ENCODE data around the gene CARF.
"Not testable (repeated sequence)": the region's sequence is repeated elsewhere in the genome, so short reads cannot be mapped to it uniquely, and the experiment has no call there.

DNA sequence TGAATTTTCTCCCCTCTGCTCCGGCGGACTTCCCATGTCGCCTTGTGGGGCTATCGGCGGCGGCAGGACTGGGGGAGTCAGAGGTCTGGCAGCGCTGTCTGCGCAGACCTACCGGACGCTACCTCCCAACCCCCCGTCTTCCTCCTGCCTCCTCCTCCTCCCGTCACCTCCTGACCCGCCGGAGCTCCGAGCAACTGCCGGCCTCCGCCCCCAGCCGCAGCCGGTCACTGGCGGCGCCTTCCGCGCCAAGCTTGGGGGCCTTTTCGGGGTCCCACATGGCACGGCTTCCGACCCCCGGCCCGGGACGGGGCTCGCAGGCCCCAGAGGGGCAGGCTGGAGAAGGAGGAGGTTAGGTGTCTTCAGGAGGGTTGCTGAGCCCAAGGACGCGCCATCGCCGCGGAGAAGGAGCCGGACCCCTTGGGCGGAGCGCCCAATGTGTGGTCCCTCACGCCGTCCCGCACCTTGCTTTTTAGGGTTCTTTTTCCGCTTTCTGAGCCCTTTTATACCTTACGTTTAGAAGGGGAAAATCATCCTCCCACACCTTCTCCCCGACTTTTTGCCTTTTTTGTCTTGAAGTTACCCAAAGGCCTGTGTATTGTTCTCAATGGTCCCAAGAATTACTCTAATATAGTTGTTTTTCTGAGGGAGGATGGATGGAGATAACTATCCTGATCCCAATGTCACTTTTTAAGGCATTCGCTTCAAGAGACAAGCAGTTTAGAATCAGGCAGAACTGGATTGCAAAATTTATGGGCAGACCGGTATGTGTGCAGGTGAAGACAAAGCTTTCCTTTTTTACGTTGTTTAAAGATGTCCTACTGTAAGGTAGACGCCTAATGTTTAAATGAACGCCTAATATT lies 497 bp downstream of the CARF start:
- not testable (repeated sequence) for TF ChIP-seq YY1 (IDR thresholded peaks at IDR 0.05; ENCODE audit: insufficient read depth, insufficient read length); ZNF274 (IDR thresholded peaks at IDR 0.05; ENCODE audit: low read depth, low read length)
